Erythroblast (primary cell): ENCODE results near the gene NKAIN2.

Experiments used
- GATA1 ChIP-seq: IDR thresholded peaks from 2 replicates; pipeline ENCODE4 v1.6.1; 2011; ENCODE audit warnings: low read depth, mild to moderate bottlenecking, control low read depth, low read length, moderate library complexity
- POLR2A ChIP-seq: IDR thresholded peaks from 2 replicates; pipeline ENCODE4 v1.6.1; 2011; ENCODE audit warnings: mild to moderate bottlenecking, low read length

DNA sequence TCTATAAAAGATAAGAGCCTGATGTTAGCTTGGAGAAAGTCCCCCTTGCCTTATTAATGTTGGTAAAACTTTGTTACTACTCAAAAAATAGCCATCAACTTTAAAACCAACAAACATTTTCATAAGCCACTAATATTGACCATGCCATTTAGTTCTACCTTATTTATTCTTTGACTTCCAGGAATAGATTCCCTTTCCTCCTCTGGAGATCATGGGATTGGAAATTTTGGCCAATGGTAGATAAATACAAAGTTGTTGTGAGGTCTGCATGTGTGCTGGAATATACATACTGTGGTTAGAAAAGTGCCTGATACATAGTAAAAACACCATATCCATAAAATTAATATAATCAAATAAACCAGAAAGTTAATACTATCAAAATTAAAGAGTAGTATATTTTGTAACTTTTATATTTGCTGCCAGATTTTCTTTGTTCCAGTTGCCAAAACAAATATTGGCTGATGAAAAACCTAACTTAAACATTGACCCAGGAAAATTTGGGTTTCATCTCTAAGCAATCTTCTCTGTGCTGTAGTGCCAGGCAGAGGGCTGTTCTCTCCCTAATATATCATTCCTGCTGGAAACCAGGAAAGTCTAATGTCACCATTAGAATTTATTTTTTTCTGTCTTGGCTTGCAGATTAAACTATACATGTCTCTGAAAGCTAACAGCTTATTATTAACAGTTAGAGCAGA is 169.1 kb downstream of the NKAIN2 start:
- no peak for TF ChIP-seq POLR2A
- no peak for TF ChIP-seq GATA1
